IMR-90 (cell line): ENCODE results near the gene NBPF1. TPM values are rescaled to one million over a fixed set of nuclear protein-coding genes. Genes with fewer than 3 reads are reported as not detected.
"Not testable (repeated sequence)": the region's sequence is repeated elsewhere in the genome, so short reads cannot be mapped to it uniquely, and the experiment has no call there.

Source experiments
- ATAC-seq: fragments of 200-7000 bp; cut with Tn5 transposase; 2 replicates; pipeline ENCODE4 v1.9.1; 2020; ENCODE audit warnings: low read depth, mild to moderate bottlenecking, moderate library complexity
- BruUV-seq: library from RNA; stranded (reverse); fragments of 400-500 nt; replicated peaks from 2 replicates; lab custom pipeline; 2021; lab: Mats Ljungman, UMichigan
- CTCF ChIA-PET: fragments of 300-600 bp; formaldehyde crosslinking; extraction: SDS; loops from one replicate; lab custom pipeline; 2021; ENCODE audit warnings: antibody characterized with exemption; lab: Yijun Ruan, JAX
- POLR2A ChIA-PET: fragments of 300-600 bp; sonication (Branson Sonifier 250); formaldehyde crosslinking; loops from one replicate; lab custom pipeline; 2022; ENCODE audit warnings: antibody characterized with exemption; ENCODE audit not compliant: unreplicated experiment; lab: Charles Lee
- DNase-seq: peaks from one replicate; pipeline ENCODE4 v3.0.0; 2013
- H2AFZ ChIP-seq: replicated peaks from 2 replicates; pipeline ENCODE3; 2013; ENCODE audit warnings: low read length, mild to moderate bottlenecking; ENCODE audit not compliant: poor library complexity
- H2AK5ac ChIP-seq: 2 replicates; pipeline ENCODE4 v1.6.1; 2013; ENCODE audit warnings: low read depth, low read length, inconsistent platforms
- H2AK9ac ChIP-seq: replicated peaks from 2 replicates; pipeline ENCODE3; 2013; ENCODE audit warnings: mild to moderate bottlenecking, low read depth, low read length, moderate library complexity; ENCODE audit not compliant: poor library complexity
- H2BK120ac ChIP-seq: 2 replicates; pipeline ENCODE4 v1.6.1; 2013; ENCODE audit warnings: low read depth, low read length, inconsistent platforms
- H2BK15ac ChIP-seq: 3 replicates; pipeline ENCODE4 v1.6.1; 2013; ENCODE audit warnings: low read depth, low read length, inconsistent platforms
- H2BK20ac ChIP-seq: 2 replicates; pipeline ENCODE4 v1.6.1; 2013; ENCODE audit warnings: low read depth, mild to moderate bottlenecking, inconsistent platforms, low read length, moderate library complexity
- H2BK5ac ChIP-seq: 2 replicates; pipeline ENCODE4 v1.6.1; 2013; ENCODE audit warnings: mild to moderate bottlenecking, low read depth, low read length, inconsistent platforms; ENCODE audit not compliant: poor library complexity, severe bottlenecking
- H3K14ac ChIP-seq: replicated peaks from 2 replicates; pipeline ENCODE4 v1.6.1; 2013; ENCODE audit warnings: low read depth, low read length, inconsistent platforms
- H3K18ac ChIP-seq: 2 replicates; pipeline ENCODE4 v1.6.1; 2013; ENCODE audit warnings: low read depth, low read length, control low read depth
- H3K23ac ChIP-seq: 2 replicates; pipeline ENCODE4 v1.6.1; 2013; ENCODE audit warnings: low read depth, low read length, inconsistent platforms
- H3K27ac ChIP-seq: 2 replicates; pipeline ENCODE4 v1.5.1; 2013; ENCODE audit warnings: mild to moderate bottlenecking, control low read depth, low read length; ENCODE audit not compliant: insufficient read depth
- H3K27me3 ChIP-seq: 2 replicates; pipeline ENCODE4 v1.6.1; 2013; ENCODE audit warnings: low read length; ENCODE audit not compliant: control insufficient read depth, insufficient read depth
- H3K36me3 ChIP-seq: 2 replicates; pipeline ENCODE4 v1.6.1; 2013; ENCODE audit warnings: low read length, mixed read lengths; ENCODE audit not compliant: control insufficient read depth, insufficient read depth
- H3K4ac ChIP-seq: 2 replicates; pipeline ENCODE4 v1.6.1; 2013; ENCODE audit warnings: low read depth, low read length, inconsistent platforms
- H3K4me1 ChIP-seq: 2 replicates; pipeline ENCODE4 v1.6.1; 2013; ENCODE audit warnings: low read length, mixed read lengths; ENCODE audit not compliant: control insufficient read depth, insufficient read depth
- H3K4me2 ChIP-seq: 2 replicates; pipeline ENCODE4 v1.6.1; 2013; ENCODE audit warnings: low read depth, mild to moderate bottlenecking, control low read depth, low read length, moderate library complexity
- H3K4me3 ChIP-seq: 2 replicates; pipeline ENCODE4 v1.5.1; 2013; ENCODE audit warnings: low read depth, mild to moderate bottlenecking, control low read depth, low read length, moderate library complexity; ENCODE audit not compliant: insufficient read depth
- H3K56ac ChIP-seq: 2 replicates; pipeline ENCODE4 v1.6.1; 2013; ENCODE audit warnings: low read length, inconsistent platforms; ENCODE audit not compliant: insufficient read depth; ENCODE audit errors: extremely low read depth
- H3K79me1 ChIP-seq, 2 experiments: 2 replicates each; pipeline ENCODE4 v1.6.1; 2013; ENCODE audit warnings: low read length in 2 of 2, inconsistent platforms in 1 of 2, low read depth in 1 of 2
- H3K9ac ChIP-seq: 2 replicates; pipeline ENCODE4 v1.6.1; 2013; ENCODE audit warnings: low read depth, low read length, control low read depth
- H3K9me1 ChIP-seq: 2 replicates; pipeline ENCODE4 v1.6.1; 2013; ENCODE audit warnings: low read length, inconsistent platforms; ENCODE audit not compliant: insufficient read depth
- H3K9me3 ChIP-seq: 2 replicates; pipeline ENCODE4 v1.6.1; 2013; ENCODE audit warnings: low read length; ENCODE audit not compliant: control insufficient read depth, insufficient read depth
- H4K20me1 ChIP-seq: 2 replicates; pipeline ENCODE4 v1.6.1; 2013; ENCODE audit warnings: low read length, inconsistent platforms; ENCODE audit not compliant: insufficient read depth
- H4K5ac ChIP-seq: 2 replicates; pipeline ENCODE4 v1.6.1; 2013; ENCODE audit warnings: mild to moderate bottlenecking, low read depth, low read length, control low read depth
- H4K8ac ChIP-seq, 2 experiments: 2 replicates each; pipeline ENCODE4 v1.6.1; 2013; ENCODE audit warnings: low read depth in 2 of 2, low read length in 2 of 2, control low read depth in 1 of 2, inconsistent platforms in 1 of 2
- H4K91ac ChIP-seq: 2 replicates; pipeline ENCODE4 v1.6.1; 2013; ENCODE audit warnings: low read depth, low read length, inconsistent platforms; ENCODE audit not compliant: insufficient read depth
- WGBS, 2 experiments: methylation state at CpG; one replicate each; pipeline versions ENCODE4 v1.1.5 to v1.1.7; 2013; ENCODE audit warnings: missing lambda C conversion rate in 2 of 2; ENCODE audit not compliant: insufficient read length in 1 of 2; ENCODE audit errors: extremely low coverage in 2 of 2; 5-methylcytosine and 5-hydroxymethylcytosine counted together
- dilution Hi-C: fragments of 300-500 bp; cut with HindIII; formaldehyde crosslinking; loops from one replicate; pipeline ENCODE4 v1.14.3; 2018; ENCODE audit warnings: low sequenced_read_pairs; ENCODE audit not compliant: unreplicated experiment
- in situ Hi-C: fragments of 300-500 bp; cut with MboI; formaldehyde crosslinking; loops from 3 replicates; pipeline ENCODE4 v1.14.3; 2019; ENCODE audit warnings: low sequenced_read_pairs, inconsistent platforms, mixed read lengths
- intact Hi-C: fragments of 100-400 bp; cut with micrococcal nuclease; formaldehyde crosslinking; loops from 2 replicates; pipeline ENCODE4 v1.10.0; 2022
- polyA plus RNA-seq, 3 experiments: library from polyadenylated mRNA; depleted of rRNA; stranded (reverse); fragments of >200 nt; gene quantifications; 2 replicates each; pipeline ENCODE4 v1.2.3, GENCODE V29; 2012; ENCODE audit warnings: low replicate concordance in 1 of 3
- total RNA-seq: library from RNA; depleted of rRNA; stranded (reverse); fragments of >200 nt; gene quantifications from 2 replicates; pipeline ENCODE4 v1.2.3, GENCODE V29; 2012

NBPF1 gene
- total and polyA plus RNA-seq, 2 of the 4 experiments (the other 2 are of a cell fraction) = 18.8 to 25.3 TPM

- H3K14ac ChIP-seq, H3K4me2 ChIP-seq, H3K27ac ChIP-seq, H4K91ac ChIP-seq, H4K5ac ChIP-seq, H3K9ac ChIP-seq, H2BK15ac ChIP-seq, ATAC-seq, dilution Hi-C loops, H3K4me1 ChIP-seq, H2BK20ac ChIP-seq, BruUV-seq, H3K4me3 ChIP-seq, H3K56ac ChIP-seq, CTCF ChIA-PET, H3K9me3 ChIP-seq, H3K79me1 ChIP-seq, H2AK9ac ChIP-seq, in situ Hi-C loops, H2AFZ ChIP-seq, DNase-seq, H4K20me1 ChIP-seq, intact Hi-C loops, H3K23ac ChIP-seq, H4K8ac ChIP-seq, H2BK5ac ChIP-seq, H2BK120ac ChIP-seq, H2AK5ac ChIP-seq, H3K9me1 ChIP-seq, H3K18ac ChIP-seq, H3K4ac ChIP-seq, H3K36me3 ChIP-seq, POLR2A ChIA-PET: not testable (repeated sequence)
- WGBS, 2 experiments = no CpG with 5 or more reads among the region's 3 CpGs
- peaks cover 28% of the 10 kb centered on the region for H3K27me3 ChIP-seq
Observed at GRCh38 chr1:16518913-16519254, 94.5 kb downstream of the NBPF1 start.

- intact Hi-C loops, H3K18ac ChIP-seq, H2BK120ac ChIP-seq, DNase-seq, H3K9me3 ChIP-seq, CTCF ChIA-PET, H3K27ac ChIP-seq, ATAC-seq, POLR2A ChIA-PET, H2AFZ ChIP-seq, H3K4me1 ChIP-seq, H2BK15ac ChIP-seq, H4K20me1 ChIP-seq, H2BK20ac ChIP-seq, H3K4me2 ChIP-seq, H3K4ac ChIP-seq, BruUV-seq, H3K9me1 ChIP-seq, H3K9ac ChIP-seq, H2AK5ac ChIP-seq, H4K5ac ChIP-seq, H3K79me1 ChIP-seq, in situ Hi-C loops, H4K91ac ChIP-seq, H2AK9ac ChIP-seq, H3K4me3 ChIP-seq, H4K8ac ChIP-seq, H3K36me3 ChIP-seq, H2BK5ac ChIP-seq, H3K23ac ChIP-seq, dilution Hi-C loops, H3K56ac ChIP-seq, H3K14ac ChIP-seq: not testable (repeated sequence)
- peaks cover 16% of the 10 kb centered on the region for H3K27me3 ChIP-seq
- no CpG with 5 or more reads among the region's 5 CpGs for WGBS, 2 experiments
Observed at GRCh38 chr1:16516694-16517410, 96.5 kb downstream of the NBPF1 start.
